Ishikawa (cell line): Measurements from ENCODE around the gene TUBGCP2.

Source experiments
- CREB1 ChIP-seq: IDR thresholded peaks from 2 replicates; pipeline ENCODE4 v1.6.1; 2012; ENCODE audit warnings: low read depth
- EP300 ChIP-seq: IDR thresholded peaks from 2 replicates; pipeline ENCODE4 v1.6.1; 2012; ENCODE audit warnings: borderline replicate concordance
- RAD21 ChIP-seq: IDR thresholded peaks from 2 replicates; pipeline ENCODE4 v1.6.1; 2012; ENCODE audit warnings: low read depth
- TAF1 ChIP-seq: IDR thresholded peaks from 2 replicates; pipeline ENCODE4 v1.6.1; 2012; ENCODE audit warnings: low read depth, mild to moderate bottlenecking
- USF1 ChIP-seq: IDR thresholded peaks from 2 replicates; pipeline ENCODE4 v1.6.1; 2012

- TF ChIP-seq EP300 (no peak), TAF1 (no peak), RAD21 (no peak), CREB1 (no peak), USF1 (no peak)
Observed at GRCh38 chr10:133324857-133325260, 16.2 kb upstream of the TUBGCP2 start.
